ENCODE measurements around the gene DNAJB4. TPM values are rescaled to one million over a fixed set of nuclear protein-coding genes. Genes with fewer than 3 reads are reported as not detected.
A peak's percentile ranks its signal among the peaks of the same experiment; 100 is the strongest.

Gene DNAJB4
- total and polyA plus RNA-seq, 4 donors: 28.8 to 73.6 (median 39.0) TPM

GRCh38 chr1:78003882-78004718, 639 bp upstream of the DNAJB4 start:
- DNase-seq (ENCODE audit: low read depth in 4 of 6, low spot score in 6 of 6): peak in 3 of 6 donors; percentile 26 to 41 (median 36)

GRCh38 chr1:78005448-78005722, 646 bp downstream of the DNAJB4 start:
- DNase-seq (ENCODE audit: low read depth in 4 of 6, low spot score in 6 of 6): no peak
- Histone ChIP-seq H3K27me3 (ENCODE audit: control insufficient read depth, insufficient read depth, low read length) (no peaks in the 10 kb centered on the region), H3K27ac (ENCODE audit: low read depth, low read length) (peak overlapping the region; percentile 95), H3K4me1 (ENCODE audit: control insufficient read depth, insufficient read depth, low read length) (peaks cover 6% of the 10 kb centered on the region), H3K4me3 (ENCODE audit: low read depth, low read length) (peak overlapping the region; percentile 73), H3K9me3 (ENCODE audit: control insufficient read depth, insufficient read depth, low read length) (no peaks in the 10 kb centered on the region), H3K36me3 (ENCODE audit: control insufficient read depth, insufficient read depth, low read length) (no peaks in the 10 kb centered on the region)
- WGBS (ENCODE audit: insufficient coverage): no CpG with 5 or more reads among the region's 1 CpG

More at GRCh38 chr1:78003882-78004718, 639 bp upstream of the DNAJB4 start:
- no peaks in the 10 kb centered on the region for H3K27me3 ChIP-seq (ENCODE audit: control insufficient read depth, insufficient read depth, low read length)
- H3K4me3 ChIP-seq (ENCODE audit: low read depth, low read length): peak overlapping the region; percentile 73
- peaks cover 6% of the 10 kb centered on the region for H3K4me1 ChIP-seq (ENCODE audit: control insufficient read depth, insufficient read depth, low read length)
- peak overlapping the region; percentile 95 for H3K27ac ChIP-seq (ENCODE audit: low read depth, low read length)
- no CpG with 5 or more reads among the region's 8 CpGs for WGBS (ENCODE audit: insufficient coverage)
- H3K36me3 ChIP-seq (ENCODE audit: control insufficient read depth, insufficient read depth, low read length): no peaks in the 10 kb centered on the region
- H3K9me3 ChIP-seq (ENCODE audit: control insufficient read depth, insufficient read depth, low read length): no peaks in the 10 kb centered on the region

- Histone ChIP-seq H3K4me3 (ENCODE audit: low read depth, low read length) (peak overlapping the region; percentile 73), H3K27me3 (ENCODE audit: control insufficient read depth, insufficient read depth, low read length) (no peaks in the 10 kb centered on the region), H3K27ac (ENCODE audit: low read depth, low read length) (peak overlapping the region; percentile 95), H3K36me3 (ENCODE audit: control insufficient read depth, insufficient read depth, low read length) (no peaks in the 10 kb centered on the region), H3K9me3 (ENCODE audit: control insufficient read depth, insufficient read depth, low read length) (no peaks in the 10 kb centered on the region), H3K4me1 (ENCODE audit: control insufficient read depth, insufficient read depth, low read length) (peaks cover 6% of the 10 kb centered on the region)
- peak in 4 of 6 donors; percentile 39 to 85 (median 56) for DNase-seq (ENCODE audit: low read depth in 4 of 6, low spot score in 6 of 6)
- WGBS (ENCODE audit: insufficient coverage): no CpG with 5 or more reads among the region's 1 CpG
Measured at GRCh38 chr1:78005755-78006154, 1.0 kb downstream of the DNAJB4 start.

GRCh38 chr1:78006521-78006920, 1.8 kb downstream of the DNAJB4 start:
- Histone ChIP-seq H3K27ac (ENCODE audit: low read depth, low read length) (peak overlapping the region; percentile 95), H3K4me1 (ENCODE audit: control insufficient read depth, insufficient read depth, low read length) (peaks cover 6% of the 10 kb centered on the region), H3K4me3 (ENCODE audit: low read depth, low read length) (peak overlapping the region; percentile 73), H3K9me3 (ENCODE audit: control insufficient read depth, insufficient read depth, low read length) (no peaks in the 10 kb centered on the region), H3K36me3 (ENCODE audit: control insufficient read depth, insufficient read depth, low read length) (no peaks in the 10 kb centered on the region), H3K27me3 (ENCODE audit: control insufficient read depth, insufficient read depth, low read length) (no peaks in the 10 kb centered on the region)
- no peak for DNase-seq (ENCODE audit: low read depth in 4 of 6, low spot score in 6 of 6)

- Histone ChIP-seq H3K27me3 (ENCODE audit: control insufficient read depth, insufficient read depth, low read length) (no peaks in the 10 kb centered on the region), H3K4me1 (ENCODE audit: control insufficient read depth, insufficient read depth, low read length) (peaks cover 6% of the 10 kb centered on the region), H3K9me3 (ENCODE audit: control insufficient read depth, insufficient read depth, low read length) (no peaks in the 10 kb centered on the region), H3K27ac (ENCODE audit: low read depth, low read length) (no peak overlapping the region), H3K36me3 (ENCODE audit: control insufficient read depth, insufficient read depth, low read length) (no peaks in the 10 kb centered on the region), H3K4me3 (ENCODE audit: low read depth, low read length) (no peak overlapping the region)
- WGBS (ENCODE audit: insufficient coverage): no CpG with 5 or more reads among the region's 4 CpGs
- no peak for DNase-seq (ENCODE audit: low read depth in 4 of 6, low spot score in 6 of 6)
Measured at GRCh38 chr1:78007677-78008341, 3.1 kb downstream of the DNAJB4 start.

GRCh38 chr1:78009276-78009675, 4.5 kb downstream of the DNAJB4 start:
- no peaks in the 10 kb centered on the region for H3K9me3 ChIP-seq (ENCODE audit: control insufficient read depth, insufficient read depth, low read length)
- H3K4me1 ChIP-seq (ENCODE audit: control insufficient read depth, insufficient read depth, low read length): peaks cover 4% of the 10 kb centered on the region
- H3K27ac ChIP-seq (ENCODE audit: low read depth, low read length): no peak overlapping the region
- no CpG with 5 or more reads among the region's 3 CpGs for WGBS (ENCODE audit: insufficient coverage)
- no peaks in the 10 kb centered on the region for H3K27me3 ChIP-seq (ENCODE audit: control insufficient read depth, insufficient read depth, low read length)
- no peak for DNase-seq (ENCODE audit: low read depth in 4 of 6, low spot score in 6 of 6)
- H3K36me3 ChIP-seq (ENCODE audit: control insufficient read depth, insufficient read depth, low read length): no peaks in the 10 kb centered on the region
- H3K4me3 ChIP-seq (ENCODE audit: low read depth, low read length): no peak overlapping the region

- no peak overlapping the region for H3K27ac ChIP-seq (ENCODE audit: low read depth, low read length)
- peaks cover 4% of the 10 kb centered on the region for H3K4me1 ChIP-seq (ENCODE audit: control insufficient read depth, insufficient read depth, low read length)
Measured at GRCh38 chr1:78009836-78010235, 5.1 kb downstream of the DNAJB4 start.

GRCh38 chr1:78011050-78011449, 6.3 kb downstream of the DNAJB4 start:
- no peaks in the 10 kb centered on the region for H3K27me3 ChIP-seq (ENCODE audit: control insufficient read depth, insufficient read depth, low read length)
- no peak for DNase-seq (ENCODE audit: low read depth in 4 of 6, low spot score in 6 of 6)
- H3K9me3 ChIP-seq (ENCODE audit: control insufficient read depth, insufficient read depth, low read length): no peaks in the 10 kb centered on the region
- no peak overlapping the region for H3K27ac ChIP-seq (ENCODE audit: low read depth, low read length)
- H3K36me3 ChIP-seq (ENCODE audit: control insufficient read depth, insufficient read depth, low read length): no peaks in the 10 kb centered on the region
- WGBS (ENCODE audit: insufficient coverage): no CpG with 5 or more reads among the region's 2 CpGs
- H3K4me3 ChIP-seq (ENCODE audit: low read depth, low read length): no peak overlapping the region
- H3K4me1 ChIP-seq (ENCODE audit: control insufficient read depth, insufficient read depth, low read length): peaks cover 4% of the 10 kb centered on the region

More at GRCh38 chr1:78009836-78010235, 5.1 kb downstream of the DNAJB4 start:
- H3K4me3 ChIP-seq (ENCODE audit: low read depth, low read length): no peak overlapping the region
- DNase-seq (ENCODE audit: low read depth in 4 of 6, low spot score in 6 of 6): no peak
- 75% methylated on average over 2 of the region's 3 CpGs for WGBS (ENCODE audit: insufficient coverage)
- no peaks in the 10 kb centered on the region for H3K9me3 ChIP-seq (ENCODE audit: control insufficient read depth, insufficient read depth, low read length)
- H3K27me3 ChIP-seq (ENCODE audit: control insufficient read depth, insufficient read depth, low read length): no peaks in the 10 kb centered on the region
- no peaks in the 10 kb centered on the region for H3K36me3 ChIP-seq (ENCODE audit: control insufficient read depth, insufficient read depth, low read length)

- Histone ChIP-seq H3K4me3 (ENCODE audit: low read depth, low read length) (no peak overlapping the region), H3K27me3 (ENCODE audit: control insufficient read depth, insufficient read depth, low read length) (no peaks in the 10 kb centered on the region), H3K36me3 (ENCODE audit: control insufficient read depth, insufficient read depth, low read length) (no peaks in the 10 kb centered on the region), H3K9me3 (ENCODE audit: control insufficient read depth, insufficient read depth, low read length) (no peaks in the 10 kb centered on the region), H3K27ac (ENCODE audit: low read depth, low read length) (no peak overlapping the region), H3K4me1 (ENCODE audit: control insufficient read depth, insufficient read depth, low read length) (no peaks in the 10 kb centered on the region)
- DNase-seq (ENCODE audit: low read depth in 4 of 6, low spot score in 6 of 6): no peak
Measured at GRCh38 chr1:78015148-78015547, 10.4 kb downstream of the DNAJB4 start.

GRCh38 chr1:78019024-78019423, 14.3 kb downstream of the DNAJB4 start:
- H3K27me3 ChIP-seq (ENCODE audit: control insufficient read depth, insufficient read depth, low read length): no peaks in the 10 kb centered on the region
- H3K36me3 ChIP-seq (ENCODE audit: control insufficient read depth, insufficient read depth, low read length): no peaks in the 10 kb centered on the region
- no peak overlapping the region for H3K4me3 ChIP-seq (ENCODE audit: low read depth, low read length)
- no peak overlapping the region for H3K27ac ChIP-seq (ENCODE audit: low read depth, low read length)
- DNase-seq (ENCODE audit: low read depth in 4 of 6, low spot score in 6 of 6): no peak
- H3K9me3 ChIP-seq (ENCODE audit: control insufficient read depth, insufficient read depth, low read length): no peaks in the 10 kb centered on the region
- no peaks in the 10 kb centered on the region for H3K4me1 ChIP-seq (ENCODE audit: control insufficient read depth, insufficient read depth, low read length)
- no CpG with 5 or more reads among the region's 1 CpG for WGBS (ENCODE audit: insufficient coverage)

Measured in spinal cord (tissue), 10 donors.